GM18526 (cell line): Measurements from ENCODE around the gene MYH14.

Source experiments
- POLR2A ChIP-seq: IDR thresholded peaks from 3 replicates; pipeline ENCODE4 v1.6.1; 2011; ENCODE audit not compliant: insufficient read length; ENCODE audit errors: extremely low read depth

Gene MYH14

GRCh38 chr19:50203281-50204080, at the start of gene MYH14:
Gene MYH14 (plus strand): TSS chr19:50203622. CDS start chr19:50210366, 6,744 bp downstream.
- TF ChIP-seq POLR2A: no peak

- TF ChIP-seq POLR2A: no peak
Observed at GRCh38 chr19:50154529-50154928, 48.9 kb upstream of the MYH14 start.

DNA sequence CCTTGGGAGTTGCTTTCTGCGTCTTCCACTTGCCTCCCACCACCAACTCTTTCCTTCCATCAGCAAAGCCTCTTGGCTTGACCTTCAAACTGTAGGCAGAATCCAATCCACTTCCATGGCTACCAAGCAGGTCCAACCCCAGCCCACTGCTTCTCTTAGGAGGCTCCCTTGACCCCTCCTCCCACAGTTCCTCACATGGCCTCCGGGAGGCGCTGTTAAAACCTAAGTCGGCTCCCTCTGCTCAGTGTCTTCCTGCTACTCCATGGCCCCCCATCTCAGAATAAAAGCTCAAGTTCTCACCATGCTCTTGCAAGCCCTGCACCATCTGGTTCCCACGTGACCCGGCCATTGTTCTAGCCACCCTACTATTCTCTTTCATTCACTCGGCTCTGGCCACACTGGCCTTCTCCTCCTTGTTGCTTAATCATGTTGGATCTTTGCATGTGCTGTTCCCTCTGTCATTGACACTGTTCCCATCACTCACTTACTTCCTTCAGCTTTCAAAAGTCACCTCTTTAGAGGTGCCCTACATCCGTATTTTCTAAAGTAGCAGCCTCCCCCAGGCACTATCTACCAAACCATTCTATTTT, 47.8 kb upstream of the MYH14 start:
- TF ChIP-seq POLR2A: no peak

GRCh38 chr19:50158577-50158976, 44.8 kb upstream of the MYH14 start:
- no peak for TF ChIP-seq POLR2A

GRCh38 chr19:50159078-50159477, 44.3 kb upstream of the MYH14 start:
- TF ChIP-seq POLR2A: no peak

DNA sequence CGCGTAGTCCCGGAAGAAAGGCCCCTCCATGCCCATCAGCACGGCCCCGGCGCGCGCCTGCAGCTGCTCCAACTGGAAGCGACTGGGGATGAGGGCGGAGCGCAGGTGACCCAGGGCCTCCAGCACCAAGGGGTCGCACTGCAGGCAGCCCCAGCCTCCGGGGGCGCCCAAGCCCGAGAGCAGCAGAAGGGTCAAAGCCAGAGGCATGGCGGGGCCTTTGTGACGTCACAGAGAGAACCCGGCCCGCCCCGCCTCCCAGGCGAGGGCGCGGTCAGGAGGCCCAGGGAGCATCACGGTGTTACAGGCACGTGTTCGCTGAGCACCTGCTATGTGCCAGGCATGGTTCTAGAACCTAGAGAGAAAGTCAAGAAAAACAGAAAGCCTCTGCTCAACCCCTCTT, 40.4 kb upstream of the MYH14 start, which contains the start of gene IZUMO2:
Gene IZUMO2 (minus strand): TSS at position 294 of the 400 bp plus-strand sequence. CDS start 87 bp downstream, at position 207.
- no peak for TF ChIP-seq POLR2A

- TF ChIP-seq POLR2A: no peak
Observed at GRCh38 chr19:50167314-50167721, 36.1 kb upstream of the MYH14 start.

DNA sequence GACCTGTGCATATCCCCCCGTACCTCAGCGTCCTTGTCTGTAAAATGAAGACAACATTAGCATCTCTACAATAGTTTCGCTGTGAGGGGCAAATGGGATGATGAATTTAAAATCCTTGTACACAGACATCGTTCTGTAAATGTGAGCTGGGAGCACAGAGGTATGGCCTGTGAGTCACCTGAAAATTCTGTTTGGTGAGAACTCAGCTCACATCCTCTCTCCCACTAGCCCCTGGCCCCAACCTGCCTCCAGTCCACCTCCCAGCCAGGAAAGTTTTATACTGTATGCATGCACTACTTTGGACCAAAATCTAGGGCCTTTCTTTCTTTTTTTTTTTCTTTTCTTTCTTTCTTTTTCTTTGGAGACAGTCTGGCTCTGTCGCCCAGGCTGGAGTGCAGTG, 31.7 kb upstream of the MYH14 start:
- TF ChIP-seq POLR2A: no peak

DNA sequence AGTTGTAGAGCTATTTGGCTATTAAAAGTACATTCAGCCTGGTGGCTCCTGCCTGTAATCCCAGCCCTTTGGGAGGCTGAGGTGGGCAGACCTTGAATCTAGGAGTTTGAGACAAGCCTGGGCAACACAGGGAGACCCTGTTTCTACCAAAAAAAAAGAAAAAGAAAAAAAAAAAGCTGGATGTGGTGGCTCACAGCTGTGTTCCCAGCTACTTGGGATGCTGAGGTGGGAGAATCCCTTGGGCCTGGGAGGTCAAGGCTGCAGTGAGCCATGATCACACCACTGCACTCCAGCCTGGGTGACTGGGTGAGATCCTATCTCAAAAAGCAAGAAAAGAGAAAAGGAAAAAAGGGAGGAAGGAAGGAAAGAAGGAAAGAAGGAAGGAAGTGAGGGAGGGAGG, 30.7 kb upstream of the MYH14 start:
- no peak for TF ChIP-seq POLR2A

- no peak for TF ChIP-seq POLR2A
Observed at GRCh38 chr19:50173127-50173526, 30.3 kb upstream of the MYH14 start.

DNA sequence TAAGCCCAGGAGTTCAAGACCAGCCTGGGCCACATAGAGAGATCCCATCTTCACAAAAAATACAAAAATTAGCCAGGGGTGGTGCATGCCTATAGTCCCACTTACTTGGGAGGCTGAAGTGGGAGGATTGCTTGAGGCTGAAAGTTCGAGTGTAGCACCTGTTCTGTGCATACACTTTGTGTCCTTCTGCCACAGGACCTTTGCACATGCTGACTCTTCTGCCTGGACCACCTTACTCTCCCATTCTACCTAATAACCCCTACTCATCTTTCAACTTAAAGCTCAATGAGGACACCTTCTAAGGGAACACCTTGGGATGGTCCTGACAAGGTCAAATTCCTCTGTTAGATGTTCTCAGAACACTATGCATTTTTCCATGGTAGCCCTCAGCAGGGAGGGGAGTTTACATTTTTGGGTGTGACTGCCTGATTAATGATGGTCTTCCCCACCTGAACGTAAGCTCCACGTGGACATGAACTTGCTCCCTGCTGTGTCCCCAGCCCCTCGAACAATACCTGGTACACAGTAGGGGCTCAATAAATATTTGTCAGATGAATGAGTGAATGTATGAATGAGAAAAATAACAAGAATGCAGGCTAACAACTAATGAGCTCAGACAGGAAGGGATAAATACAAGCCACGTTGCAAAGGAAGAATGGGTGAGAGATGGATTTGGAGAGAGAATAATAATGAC, 29.2 kb upstream of the MYH14 start:
- TF ChIP-seq POLR2A: no peak

- TF ChIP-seq POLR2A: no peak
Observed at GRCh38 chr19:50175924-50176323, 27.5 kb upstream of the MYH14 start.

GRCh38 chr19:50176775-50177174, 26.6 kb upstream of the MYH14 start:
- no peak for TF ChIP-seq POLR2A

DNA sequence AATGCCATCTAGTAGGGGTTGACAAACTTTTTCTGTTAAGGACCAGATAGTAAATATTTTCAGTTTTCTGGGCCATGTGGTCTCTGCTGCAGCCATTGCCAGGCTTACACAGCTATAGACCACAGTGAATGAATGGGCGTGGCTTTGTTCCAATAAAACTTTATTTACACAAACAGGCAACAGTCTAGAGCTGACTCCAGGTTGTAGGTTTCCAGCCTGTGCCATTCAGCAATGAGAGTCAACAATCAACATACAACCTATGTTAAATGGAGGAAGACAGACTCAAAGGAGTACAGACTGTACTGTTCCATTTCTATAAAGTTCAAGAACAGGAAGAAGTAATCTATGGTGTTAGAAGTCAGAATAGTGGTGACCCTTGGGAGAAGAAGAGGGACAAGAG, 25.1 kb upstream of the MYH14 start:
- TF ChIP-seq POLR2A: no peak

- no peak for TF ChIP-seq POLR2A
Observed at GRCh38 chr19:50178859-50179537, 24.4 kb upstream of the MYH14 start.
